ENCODE measurements around the gene JAZF1. TPM values are rescaled to one million over a fixed set of nuclear protein-coding genes. Genes with fewer than 3 reads are reported as not detected.

Gene JAZF1
- polyA plus RNA-seq, 3 donors = 12.1 to 18.1 (median 17.2) TPM

DNA sequence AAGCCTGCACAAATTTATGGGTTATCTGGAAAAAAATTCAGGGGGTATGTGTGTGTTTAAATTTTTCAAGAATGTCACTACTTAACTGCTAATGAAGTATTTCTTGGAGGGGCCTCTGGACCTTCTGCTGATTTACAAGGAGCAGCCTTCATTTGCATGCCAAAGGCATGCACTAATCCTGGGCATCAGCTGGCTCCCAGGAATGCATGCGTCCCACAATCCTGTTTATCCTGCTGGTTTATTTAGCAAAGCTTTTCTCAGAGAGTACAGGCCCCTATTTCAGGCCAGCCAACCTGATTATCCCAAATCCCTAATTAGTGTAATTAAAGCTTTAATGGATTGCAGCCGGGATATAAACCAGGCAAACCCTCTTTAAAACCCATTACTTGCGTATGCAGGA, 270.3 kb downstream of the JAZF1 start:
- Histone ChIP-seq H4K20me1 (ENCODE audit: insufficient read depth, low read length) (peaks cover 38% of the 10 kb centered on the region), H3K36me3 (replicated peaks in 1 of 2; ENCODE audit: control insufficient read depth in 1 of 2, insufficient read depth in 2 of 2, low read length in 2 of 2) (no peaks in the 10 kb centered on the region), H3K9me3 (replicated peaks in 1 of 2; ENCODE audit: control insufficient read depth in 1 of 2, insufficient read depth in 1 of 2, low read length in 2 of 2) (no peaks in the 10 kb centered on the region), H3K4me3 (replicated peaks in 1 of 3; ENCODE audit: low read depth in 2 of 3, low read length in 3 of 3) (no peak overlapping the region), H3K27ac (ENCODE audit: low read depth in 1 of 2, low read length in 2 of 2) (no peak overlapping the region), H3K79me2 (ENCODE audit: insufficient read depth, low read length) (no peaks in the 10 kb centered on the region), H3K4me2 (replicated peaks; ENCODE audit: extremely low read depth, low read length, poor library complexity, severe bottlenecking) (no peak overlapping the region), H2AFZ (ENCODE audit: insufficient read depth, low read depth, low read length, poor library complexity, severe bottlenecking) (no peak overlapping the region), H3K4me1 (ENCODE audit: control insufficient read depth in 1 of 2, insufficient read depth in 2 of 2, low read length in 2 of 2) (no peaks in the 10 kb centered on the region), H3K9ac (ENCODE audit: insufficient read depth, low read length, poor library complexity, severe bottlenecking) (no peak overlapping the region), H3K27me3 (ENCODE audit: control insufficient read depth in 2 of 2, insufficient read depth in 2 of 2, low read length in 2 of 2) (no peaks in the 10 kb centered on the region)
- H3K4me3 Mint-ChIP-seq = no peak overlapping the region
- no peak overlapping the region for H3K27ac Mint-ChIP-seq
- no peaks in the 10 kb centered on the region for H3K9me3 Mint-ChIP-seq
- TF ChIP-seq, protein P1, sequence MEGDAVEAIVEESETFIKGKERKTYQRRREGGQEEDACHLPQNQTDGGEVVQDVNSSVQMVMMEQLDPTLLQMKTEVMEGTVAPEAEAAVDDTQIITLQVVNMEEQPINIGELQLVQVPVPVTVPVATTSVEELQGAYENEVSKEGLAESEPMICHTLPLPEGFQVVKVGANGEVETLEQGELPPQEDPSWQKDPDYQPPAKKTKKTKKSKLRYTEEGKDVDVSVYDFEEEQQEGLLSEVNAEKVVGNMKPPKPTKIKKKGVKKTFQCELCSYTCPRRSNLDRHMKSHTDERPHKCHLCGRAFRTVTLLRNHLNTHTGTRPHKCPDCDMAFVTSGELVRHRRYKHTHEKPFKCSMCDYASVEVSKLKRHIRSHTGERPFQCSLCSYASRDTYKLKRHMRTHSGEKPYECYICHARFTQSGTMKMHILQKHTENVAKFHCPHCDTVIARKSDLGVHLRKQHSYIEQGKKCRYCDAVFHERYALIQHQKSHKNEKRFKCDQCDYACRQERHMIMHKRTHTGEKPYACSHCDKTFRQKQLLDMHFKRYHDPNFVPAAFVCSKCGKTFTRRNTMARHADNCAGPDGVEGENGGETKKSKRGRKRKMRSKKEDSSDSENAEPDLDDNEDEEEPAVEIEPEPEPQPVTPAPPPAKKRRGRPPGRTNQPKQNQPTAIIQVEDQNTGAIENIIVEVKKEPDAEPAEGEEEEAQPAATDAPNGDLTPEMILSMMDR (IDR thresholded peaks at IDR 0.05) = no peak
- intact Hi-C loops (cut with micrococcal nuclease) = no loop called here
- peaks cover 0 to 2% (median 0%) of the 10 kb centered on the region in 3 donors for H3K27me3 Mint-ChIP-seq (ENCODE audit: low read depth in 3 of 3)
- H3K36me3 Mint-ChIP-seq = peaks cover 11 to 12% of the 10 kb centered on the region in 2 donors
- no peaks in the 10 kb centered on the region for H3K4me1 Mint-ChIP-seq
- WGBS (ENCODE audit: insufficient coverage) = 100% methylated on average over 1 of the region's 3 CpGs
- DNase-seq = no peak

DNA sequence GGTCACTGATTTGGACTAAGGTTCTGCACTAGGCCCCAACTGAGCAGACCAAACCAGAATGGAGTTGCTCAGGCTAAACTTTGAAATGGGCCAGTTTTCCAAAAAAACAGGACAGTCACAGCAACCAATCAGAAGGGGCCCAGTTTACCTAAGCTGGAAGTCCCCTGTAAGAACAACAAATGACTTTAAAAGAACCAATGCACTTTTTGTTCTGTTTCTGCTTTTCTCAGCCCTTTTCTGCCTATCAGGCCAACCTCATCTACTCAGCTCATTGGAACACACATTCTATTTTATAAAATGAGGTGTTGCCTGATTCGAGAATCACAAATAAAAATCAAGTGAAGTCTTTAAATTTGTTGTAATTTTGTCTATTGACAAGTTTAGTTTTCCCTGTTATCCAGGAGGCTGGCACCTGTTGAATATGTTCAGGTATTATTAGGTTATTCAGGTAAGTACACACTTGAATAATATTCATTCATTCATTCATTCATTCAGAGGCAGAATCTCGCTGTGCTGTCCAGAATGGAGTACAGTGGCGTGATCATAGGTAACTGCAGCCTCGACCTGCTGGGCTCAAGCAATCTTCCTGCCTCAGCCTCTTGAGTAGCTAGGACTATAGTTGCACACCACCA, 271.9 kb downstream of the JAZF1 start:
- H3K27ac Mint-ChIP-seq = no peak overlapping the region
- H3K9me3 Mint-ChIP-seq = no peaks in the 10 kb centered on the region
- intact Hi-C loops (cut with micrococcal nuclease) = no loop called here
- no peaks in the 10 kb centered on the region for H3K4me1 ChIP-seq (ENCODE audit: control insufficient read depth in 1 of 2, insufficient read depth in 2 of 2, low read length in 2 of 2)
- H3K27me3 ChIP-seq (ENCODE audit: control insufficient read depth in 2 of 2, insufficient read depth in 2 of 2, low read length in 2 of 2) = no peaks in the 10 kb centered on the region
- H3K4me3 Mint-ChIP-seq = no peak overlapping the region
- no peaks in the 10 kb centered on the region for H3K4me1 Mint-ChIP-seq
- no peak for DNase-seq
- TF ChIP-seq, protein P1 (IDR thresholded peaks at IDR 0.05) = no peak
- H3K36me3 Mint-ChIP-seq = peaks cover 8 to 13% of the 10 kb centered on the region in 2 donors
- no peak overlapping the region for H3K9ac ChIP-seq (ENCODE audit: insufficient read depth, low read length, poor library complexity, severe bottlenecking)
- H3K27me3 Mint-ChIP-seq (ENCODE audit: low read depth in 3 of 3) = peaks cover 0 to 2% (median 0%) of the 10 kb centered on the region in 3 donors
- H3K4me3 ChIP-seq (replicated peaks in 1 of 3; ENCODE audit: low read depth in 2 of 3, low read length in 3 of 3) = no peak overlapping the region
- H4K20me1 ChIP-seq (ENCODE audit: insufficient read depth, low read length) = peaks cover 29% of the 10 kb centered on the region
- H3K4me2 ChIP-seq (replicated peaks; ENCODE audit: extremely low read depth, low read length, poor library complexity, severe bottlenecking) = no peak overlapping the region
- 100% methylated on average over 1 of the region's 4 CpGs for WGBS (ENCODE audit: insufficient coverage)
- H3K36me3 ChIP-seq (replicated peaks in 1 of 2; ENCODE audit: control insufficient read depth in 1 of 2, insufficient read depth in 2 of 2, low read length in 2 of 2) = no peaks in the 10 kb centered on the region
- no peaks in the 10 kb centered on the region for H3K79me2 ChIP-seq (ENCODE audit: insufficient read depth, low read length)
- H2AFZ ChIP-seq (ENCODE audit: insufficient read depth, low read depth, low read length, poor library complexity, severe bottlenecking) = no peak overlapping the region
- H3K9me3 ChIP-seq (replicated peaks in 1 of 2; ENCODE audit: control insufficient read depth in 1 of 2, insufficient read depth in 1 of 2, low read length in 2 of 2) = no peaks in the 10 kb centered on the region
- no peak overlapping the region for H3K27ac ChIP-seq (ENCODE audit: low read depth in 1 of 2, low read length in 2 of 2)
